CD8-positive, alpha-beta memory T cell (primary cell): ENCODE results near the gene OAS3. TPM values are rescaled to one million over a fixed set of nuclear protein-coding genes. Genes with fewer than 3 reads are reported as not detected.

Experiments used
- CTCF ChIA-PET: fragments of 350-600 bp; sonication (Branson Sonifier 250); formaldehyde crosslinking; loops from one replicate; lab custom pipeline; 2021; ENCODE audit warnings: antibody characterized with exemption; lab: Charles Lee
- POLR2A ChIA-PET: fragments of 350-600 bp; sonication (Branson Sonifier 250); formaldehyde crosslinking; loops from one replicate; lab custom pipeline; 2021; ENCODE audit warnings: antibody characterized with exemption; lab: Charles Lee
- DNase-seq, 5 donors: peaks; one replicate each; pipeline versions ENCODE4 v3.0.0 to v3.0.0-alpha.2; 2020 to 2022; ENCODE audit warnings: mixed read lengths in 1 of 5
- H3K27ac ChIP-seq: one replicate; pipeline ENCODE4 v1.7.0; 2013; ENCODE audit warnings: low read depth, mild to moderate bottlenecking, low read length, moderate library complexity
- H3K27me3 ChIP-seq: 2 replicates; pipeline ENCODE4 v1.7.0; 2013; ENCODE audit warnings: low read length, mild to moderate bottlenecking; ENCODE audit not compliant: insufficient read depth, poor library complexity, severe bottlenecking
- H3K36me3 ChIP-seq: 2 replicates; pipeline ENCODE4 v1.7.0; 2013; ENCODE audit warnings: mild to moderate bottlenecking, low read length, moderate library complexity; ENCODE audit not compliant: insufficient read depth
- H3K4me1 ChIP-seq: 2 replicates; pipeline ENCODE4 v1.7.0; 2013; ENCODE audit warnings: mild to moderate bottlenecking, low read length, moderate library complexity; ENCODE audit not compliant: insufficient read depth
- H3K4me3 ChIP-seq: 2 replicates; pipeline ENCODE4 v1.7.0; 2013; ENCODE audit warnings: mild to moderate bottlenecking, low read length
- H3K9me3 ChIP-seq: 2 replicates; pipeline ENCODE4 v1.7.0; 2013; ENCODE audit warnings: mild to moderate bottlenecking, low read length
- H3K27ac Mint-ChIP-seq, 8 donors: one replicate each; pipeline ENCODE4 v1.8.0; 2020 to 2021; ENCODE audit warnings: mixed read lengths in 8 of 8, mild to moderate bottlenecking in 6 of 8, inconsistent platforms in 3 of 8, moderate library complexity in 3 of 8
- H3K27me3 Mint-ChIP-seq, 2 donors: one replicate each; pipeline ENCODE4 v1.8.0; 2020 to 2021; ENCODE audit warnings: mixed read lengths in 2 of 2, mild to moderate bottlenecking in 1 of 2, moderate library complexity in 1 of 2
- H3K36me3 Mint-ChIP-seq, 3 donors: one replicate each; pipeline ENCODE4 v1.8.0; 2020 to 2021; ENCODE audit warnings: mixed read lengths in 3 of 3, inconsistent platforms in 1 of 3, mild to moderate bottlenecking in 1 of 3
- H3K4me1 Mint-ChIP-seq, 3 donors: one replicate each; pipeline ENCODE4 v1.8.0; 2020 to 2021; ENCODE audit warnings: mixed read lengths in 3 of 3, inconsistent platforms in 1 of 3, mild to moderate bottlenecking in 1 of 3
- H3K4me3 Mint-ChIP-seq, 7 donors: one replicate each; pipeline ENCODE4 v1.8.0; 2020 to 2021; ENCODE audit warnings: mixed read lengths in 7 of 7, mild to moderate bottlenecking in 6 of 7, moderate library complexity in 4 of 7, inconsistent platforms in 2 of 7
- H3K9me3 Mint-ChIP-seq, 5 donors: one replicate each; pipeline ENCODE4 v1.8.0; 2020 to 2022; ENCODE audit warnings: mixed read lengths in 5 of 5, mild to moderate bottlenecking in 3 of 5, moderate library complexity in 2 of 5, inconsistent platforms in 1 of 5
- polyA plus RNA-seq: library from polyadenylated mRNA; unstranded; fragments of 300-500 nt; fragmentation: Illumina TruSeq; gene quantifications from one replicate; pipeline ENCODE4 v1.2.3, GENCODE V29; 2021
- total RNA-seq, 2 experiments: library from RNA; stranded (reverse); gene quantifications; one replicate each; pipeline ENCODE4 v1.2.3, GENCODE V29; 2021

The OAS3 gene
- total and polyA plus RNA-seq, 3 experiments from 2014 or later: 11.2 to 22.0 (median 12.5) TPM

- no peak for DNase-seq
- ChIA-PET CTCF (interaction anchor here (0.8 to 3.3 kb wide), 4 partner anchors 9 to 28 kb away, joined by 3 to 14 read pairs (median 4); no protein-coding TSS in a partner anchor), POLR2A (no interaction called here)
- Histone ChIP-seq H3K27ac (no peak overlapping the region), H3K4me1 (no peaks in the 10 kb centered on the region), H3K4me3 (no peak overlapping the region), H3K9me3 (no peaks in the 10 kb centered on the region), H3K36me3 (peaks cover 82% of the 10 kb centered on the region), H3K27me3 (no peaks in the 10 kb centered on the region)
- Mint-ChIP-seq H3K4me3 (no peak overlapping the region), H3K27me3 (no peaks in the 10 kb centered on the region), H3K36me3 (peaks cover 35 to 95% (median 48%) of the 10 kb centered on the region in 3 donors), H3K27ac (peak overlapping the region in 2 of 8 donors; percentile 20 to 54), H3K9me3 (peaks cover 0 to 12% (median 7%) of the 10 kb centered on the region in 5 donors), H3K4me1 (no peaks in the 10 kb centered on the region)
These were observed 68.4 kb downstream of the OAS3 start for GRCh38 chr12:113006641-113007040.

- Histone ChIP-seq H3K27me3 (no peaks in the 10 kb centered on the region), H3K4me3 (no peak overlapping the region), H3K27ac (no peak overlapping the region), H3K36me3 (peaks cover 82% of the 10 kb centered on the region), H3K4me1 (no peaks in the 10 kb centered on the region), H3K9me3 (no peaks in the 10 kb centered on the region)
- Mint-ChIP-seq H3K27ac (peak overlapping the region in 2 of 8 donors; percentile 17 to 54), H3K27me3 (no peaks in the 10 kb centered on the region), H3K36me3 (peaks cover 38 to 98% (median 52%) of the 10 kb centered on the region in 3 donors), H3K9me3 (peaks cover 0 to 14% (median 7%) of the 10 kb centered on the region in 5 donors), H3K4me1 (no peaks in the 10 kb centered on the region), H3K4me3 (no peak overlapping the region)
- no peak for DNase-seq
- POLR2A ChIA-PET: no interaction called here
- CTCF ChIA-PET: interaction anchor here (0.8 to 3.3 kb wide), 3 partner anchors 9 to 14 kb away, joined by 3 to 14 read pairs (median 4); no protein-coding TSS in a partner anchor
These were observed 68.9 kb downstream of the OAS3 start for GRCh38 chr12:113007166-113007565.

- Histone ChIP-seq H3K9me3 (no peaks in the 10 kb centered on the region), H3K4me3 (no peak overlapping the region), H3K27me3 (no peaks in the 10 kb centered on the region), H3K4me1 (no peaks in the 10 kb centered on the region), H3K27ac (no peak overlapping the region), H3K36me3 (peaks cover 49% of the 10 kb centered on the region)
- Mint-ChIP-seq H3K27ac (peak overlapping the region in 1 of 8 donors; percentile 59), H3K27me3 (no peaks in the 10 kb centered on the region), H3K4me1 (no peaks in the 10 kb centered on the region), H3K4me3 (no peak overlapping the region), H3K36me3 (peaks cover 38 to 64% (median 50%) of the 10 kb centered on the region in 3 donors), H3K9me3 (peaks cover 0 to 14% (median 7%) of the 10 kb centered on the region in 5 donors)
- CTCF ChIA-PET: no interaction called here
- no peak for DNase-seq
- POLR2A ChIA-PET: no interaction called here
These were observed 72.4 kb downstream of the OAS3 start for GRCh38 chr12:113010701-113011100.

GRCh38 chr12:113014565-113014964, 76.3 kb downstream of the OAS3 start:
- Histone ChIP-seq H3K4me1 (no peaks in the 10 kb centered on the region), H3K9me3 (no peaks in the 10 kb centered on the region), H3K27ac (no peak overlapping the region), H3K4me3 (no peak overlapping the region), H3K36me3 (peaks cover 19% of the 10 kb centered on the region), H3K27me3 (no peaks in the 10 kb centered on the region)
- peaks cover 0 to 1% of the 10 kb centered on the region in 2 donors for H3K27me3 Mint-ChIP-seq
- no peak overlapping the region for H3K27ac Mint-ChIP-seq
- ChIA-PET POLR2A (interaction anchor here (0.6 kb wide), 1 partner anchor 10 kb away, joined by 3 read pairs; no protein-coding TSS in a partner anchor), CTCF (no interaction called here)
- H3K9me3 Mint-ChIP-seq: peaks cover 0 to 14% (median 7%) of the 10 kb centered on the region in 5 donors
- H3K4me3 Mint-ChIP-seq: no peak overlapping the region
- H3K36me3 Mint-ChIP-seq: peaks cover 23 to 25% (median 24%) of the 10 kb centered on the region in 3 donors
- H3K4me1 Mint-ChIP-seq: no peaks in the 10 kb centered on the region
- no peak for DNase-seq

- no peaks in the 10 kb centered on the region for H3K27me3 ChIP-seq
- H3K36me3 Mint-ChIP-seq: peaks cover under 1 to 5% (median 3%) of the 10 kb centered on the region in 3 donors
- no peak overlapping the region for H3K4me3 Mint-ChIP-seq
- no peak overlapping the region for H3K27ac ChIP-seq
- H3K27me3 Mint-ChIP-seq: peaks cover 0 to 1% of the 10 kb centered on the region in 2 donors
- H3K9me3 Mint-ChIP-seq: peaks cover 0 to under 1% (median 0%) of the 10 kb centered on the region in 5 donors
- no peaks in the 10 kb centered on the region for H3K4me1 ChIP-seq
- H3K36me3 ChIP-seq: no peaks in the 10 kb centered on the region
- DNase-seq: no peak
- ChIA-PET CTCF (interaction anchor here (1.4 kb wide), 1 partner anchor 24 kb away, joined by 3 read pairs; no protein-coding TSS in a partner anchor), POLR2A (no interaction called here)
- H3K9me3 ChIP-seq: no peaks in the 10 kb centered on the region
- no peak overlapping the region for H3K4me3 ChIP-seq
- H3K4me1 Mint-ChIP-seq: no peaks in the 10 kb centered on the region
- no peak overlapping the region for H3K27ac Mint-ChIP-seq
These were observed 78.5 kb downstream of the OAS3 start for GRCh38 chr12:113016796-113017195.

GRCh38 chr12:113019025-113019424, 80.8 kb downstream of the OAS3 start:
- CTCF ChIA-PET: interaction anchor here (1.3 to 1.4 kb wide), 2 partner anchors 12 to 26 kb away, joined by 3 to 4 read pairs; no protein-coding TSS in a partner anchor
- no peaks in the 10 kb centered on the region for H3K36me3 ChIP-seq
- no peaks in the 10 kb centered on the region for H3K9me3 Mint-ChIP-seq
- H3K4me1 Mint-ChIP-seq: no peaks in the 10 kb centered on the region
- POLR2A ChIA-PET: interaction anchor here (0.6 kb wide), 1 partner anchor 41 kb away, joined by 3 read pairs; the partner anchor contains the start of gene OAS2
- no peaks in the 10 kb centered on the region for H3K9me3 ChIP-seq
- no peaks in the 10 kb centered on the region for H3K4me1 ChIP-seq
- H3K27me3 ChIP-seq: no peaks in the 10 kb centered on the region
- no peaks in the 10 kb centered on the region for H3K36me3 Mint-ChIP-seq
- no peak overlapping the region for H3K27ac ChIP-seq
- no peak overlapping the region for H3K27ac Mint-ChIP-seq
- DNase-seq: no peak
- no peak overlapping the region for H3K4me3 Mint-ChIP-seq
- H3K27me3 Mint-ChIP-seq: peaks cover 0 to 1% of the 10 kb centered on the region in 2 donors
- H3K4me3 ChIP-seq: no peak overlapping the region

GRCh38 chr12:113021500-113021899, 83.2 kb downstream of the OAS3 start:
- no peak overlapping the region for H3K4me3 ChIP-seq
- H3K27me3 Mint-ChIP-seq: peaks cover 0 to 2% of the 10 kb centered on the region in 2 donors
- no peak for DNase-seq
- H3K27ac Mint-ChIP-seq: no peak overlapping the region
- H3K27ac ChIP-seq: no peak overlapping the region
- ChIA-PET CTCF (interaction anchor here (1.4 to 1.6 kb wide), 2 partner anchors 9 to 28 kb away, joined by 4 to 5 read pairs; no protein-coding TSS in a partner anchor), POLR2A (no interaction called here)
- H3K9me3 ChIP-seq: no peaks in the 10 kb centered on the region
- H3K9me3 Mint-ChIP-seq: no peaks in the 10 kb centered on the region
- peaks cover 0 to 4% (median 0%) of the 10 kb centered on the region in 3 donors for H3K36me3 Mint-ChIP-seq
- H3K4me1 Mint-ChIP-seq: no peaks in the 10 kb centered on the region
- H3K27me3 ChIP-seq: no peaks in the 10 kb centered on the region
- H3K36me3 ChIP-seq: no peaks in the 10 kb centered on the region
- H3K4me1 ChIP-seq: no peaks in the 10 kb centered on the region
- no peak overlapping the region for H3K4me3 Mint-ChIP-seq
